B cell (primary cell): ENCODE results near the gene NCEH1. TPM values are rescaled to one million over a fixed set of nuclear protein-coding genes. Genes with fewer than 3 reads are reported as not detected.

ENCODE experiments used
- ATAC-seq: fragments of 200-7000 bp; cut with Tn5 transposase; one replicate; pipeline ENCODE4 v1.10.0; 2021; ENCODE audit warnings: low read depth, mild to moderate bottlenecking, moderate number of reproducible peaks, moderate library complexity
- CTCF ChIA-PET: fragments of 350-600 bp; sonication (Branson Sonifier 250); formaldehyde crosslinking; loops from one replicate; lab custom pipeline; 2021; ENCODE audit warnings: antibody characterized with exemption, inconsistent platforms; lab: Charles Lee
- POLR2A ChIA-PET: fragments of 350-600 bp; sonication (Branson Sonifier 250); formaldehyde crosslinking; loops from one replicate; lab custom pipeline; 2021; ENCODE audit warnings: antibody characterized with exemption; lab: Charles Lee
- DNase-seq: peaks from one replicate; pipeline ENCODE4 v3.0.0; 2013
- H2AFZ ChIP-seq: 2 replicates; pipeline ENCODE4 v1.6.1; 2012; ENCODE audit warnings: mild to moderate bottlenecking, low read depth, low read length; ENCODE audit not compliant: insufficient read depth, poor library complexity, severe bottlenecking
- H3K27ac ChIP-seq, 2 donors: 1 replicate in 1 of 2; 2 replicates in 1 of 2; pipeline ENCODE4 v1.5.1; 2012 to 2013; ENCODE audit warnings: low read length in 2 of 2, mild to moderate bottlenecking in 2 of 2, moderate library complexity in 1 of 2
- H3K27me3 ChIP-seq, 4 experiments: fragments of 200-600 bp in 1 of 4; sonication (generic) in 1 of 4; replicated peaks in 1 of 4; 1 replicate in 2 of 4; 2 replicates in 2 of 4; pipeline versions ENCODE4 v1.6.1 to v1.7.0; 2013 to 2016; ENCODE audit warnings: low read length in 3 of 4, mild to moderate bottlenecking in 2 of 4, mixed read lengths in 1 of 4, moderate library complexity in 1 of 4; ENCODE audit not compliant: insufficient read depth in 4 of 4, control insufficient read depth in 3 of 4; ENCODE audit errors: control extremely low read depth in 1 of 4
- H3K36me3 ChIP-seq, 2 experiments: replicated peaks in 1 of 2; 1 replicate in 1 of 2; 2 replicates in 1 of 2; pipeline versions ENCODE4 v1.6.1 to v1.7.1; 2013; ENCODE audit warnings: low read length in 1 of 2; ENCODE audit not compliant: insufficient read depth in 2 of 2, control insufficient read depth in 1 of 2; ENCODE audit errors: control extremely low read depth in 1 of 2, extremely low read depth in 1 of 2
- H3K4me1 ChIP-seq, 2 donors: fragments of 200-600 bp in 1 of 2; sonication (generic) in 1 of 2; 1 replicate in 1 of 2; 2 replicates in 1 of 2; pipeline versions ENCODE4 v1.5.1 to v1.6.1; 2013 to 2017; ENCODE audit warnings: low read length in 2 of 2; ENCODE audit not compliant: control insufficient read depth in 2 of 2, insufficient read depth in 2 of 2
- H3K4me2 ChIP-seq: replicated peaks from 2 replicates; pipeline ENCODE3; 2012; ENCODE audit warnings: mild to moderate bottlenecking, low read depth, low read length; ENCODE audit not compliant: poor library complexity, severe bottlenecking
- H3K4me3 ChIP-seq, 5 experiments: fragments of 200-600 bp in 1 of 5; sonication (generic) in 1 of 5; 1 replicate in 3 of 5; 2 replicates in 2 of 5; pipeline versions ENCODE4 v1.5.1 to v1.7.0; 2011 to 2016; ENCODE audit warnings: low read length in 4 of 5, mild to moderate bottlenecking in 4 of 5, low read depth in 2 of 5, control low read depth in 1 of 5, moderate library complexity in 1 of 5; ENCODE audit not compliant: insufficient read depth in 1 of 5; ENCODE audit errors: control extremely low read depth in 1 of 5, extremely low read depth in 1 of 5
- H3K79me2 ChIP-seq: fragments of 200-600 bp; sonication (generic); one replicate; pipeline ENCODE4 v1.6.0; 2016; ENCODE audit warnings: low read length; ENCODE audit not compliant: control insufficient read depth, insufficient read depth
- H3K9ac ChIP-seq: fragments of 200-600 bp; sonication (generic); 2 replicates; pipeline ENCODE4 v1.6.1; 2017; ENCODE audit warnings: mild to moderate bottlenecking, low read length, moderate library complexity
- H3K9me3 ChIP-seq, 3 donors: one replicate each; pipeline versions ENCODE4 v1.6.1 to v1.7.1; 2013; ENCODE audit warnings: low read length in 2 of 3; ENCODE audit not compliant: control insufficient read depth in 2 of 3, insufficient read depth in 1 of 3; ENCODE audit errors: control extremely low read depth in 1 of 3
- H4K20me1 ChIP-seq: 2 replicates; pipeline ENCODE4 v1.6.0; 2012; ENCODE audit warnings: mild to moderate bottlenecking, low read length; ENCODE audit not compliant: insufficient read depth, control insufficient read depth, poor library complexity, severe bottlenecking
- H3K27ac Mint-ChIP-seq: one replicate; pipeline ENCODE4 v1.8.0; 2021; ENCODE audit warnings: mixed read lengths
- H3K27me3 Mint-ChIP-seq: one replicate; pipeline ENCODE4 v1.8.0; 2021; ENCODE audit warnings: mixed read lengths
- H3K4me1 Mint-ChIP-seq: one replicate; pipeline ENCODE4 v1.8.0; 2021; ENCODE audit warnings: mixed read lengths
- H3K4me3 Mint-ChIP-seq: one replicate; pipeline ENCODE4 v1.8.0; 2021; ENCODE audit warnings: mixed read lengths
- H3K9me3 Mint-ChIP-seq: one replicate; pipeline ENCODE4 v1.8.0; 2022; ENCODE audit warnings: mixed read lengths; ENCODE audit not compliant: insufficient read depth
- CTCF ChIP-seq: fragments of 200-600 bp; IDR thresholded peaks from one replicate; pipeline ENCODE4 v1.8.0; 2022; ENCODE audit warnings: antibody characterized with exemption, mild to moderate bottlenecking
- EZH2 ChIP-seq: IDR thresholded peaks from 2 replicates; pipeline ENCODE4 v1.6.1; 2012; ENCODE audit warnings: borderline replicate concordance, low read depth, mild to moderate bottlenecking, moderate library complexity, low read length; ENCODE audit not compliant: insufficient read depth, poor library complexity, severe bottlenecking
- WGBS: methylation state at CpG from one replicate; pipeline ENCODE4 v1.1.5; 2013; ENCODE audit warnings: missing lambda C conversion rate; ENCODE audit not compliant: insufficient coverage; 5-methylcytosine and 5-hydroxymethylcytosine counted together
- intact Hi-C: fragments of 100-400 bp; cut with micrococcal nuclease; formaldehyde crosslinking; loops from one replicate; pipeline ENCODE4 v1.10.0; 2022
- polyA plus RNA-seq: library from polyadenylated mRNA; depleted of rRNA; stranded (reverse); fragments of >200 nt; gene quantifications from 2 replicates; pipeline ENCODE4 v1.2.3, GENCODE V29; 2012
- total RNA-seq, 2 donors: library from RNA; stranded (reverse); fragments of 120-200 nt in 1 of 2; gene quantifications; 1 replicate in 1 of 2; 2 replicates in 1 of 2; pipeline versions ENCODE4 v1.2.3 to v1.2.4, GENCODE V29; 2013 to 2022

Gene NCEH1
- total and polyA plus RNA-seq, 2 donors (not counting 1 experiment from before 2014, with no cell fraction given), result 3.4 to 8.6 TPM

GRCh38 chr3:172582712-172583111, 128.2 kb downstream of the NCEH1 start:
- Histone ChIP-seq H3K27me3 (no peaks in the 10 kb centered on the region), H3K9ac (no peak overlapping the region), H4K20me1 (no peaks in the 10 kb centered on the region), H3K79me2 (no peaks in the 10 kb centered on the region), H3K36me3 (no peaks in the 10 kb centered on the region), H3K4me3 (no peak overlapping the region), H3K4me2 (no peak overlapping the region), H3K4me1 (peaks cover 16 to 25% of the 10 kb centered on the region in 2 donors), H3K27ac (no peak overlapping the region), H3K9me3 (no peaks in the 10 kb centered on the region), H2AFZ (no peak overlapping the region)
- Mint-ChIP-seq H3K4me3 (no peak overlapping the region), H3K27me3 (no peaks in the 10 kb centered on the region), H3K27ac (no peak overlapping the region), H3K9me3 (no peaks in the 10 kb centered on the region), H3K4me1 (peaks cover 31% of the 10 kb centered on the region)
- POLR2A ChIA-PET, result no interaction called here
- WGBS, result no CpG with 5 or more reads among the region's 1 CpG
- DNase-seq (no peak), ATAC-seq (no peak)
- CTCF ChIA-PET, result interaction anchor here (1.5 kb wide), 1 partner anchor 18 kb away, joined by 4 read pairs; no protein-coding TSS in a partner anchor
- intact Hi-C loops, result no loop called here
- TF ChIP-seq CTCF (no peak), EZH2 (no peak)

DNA sequence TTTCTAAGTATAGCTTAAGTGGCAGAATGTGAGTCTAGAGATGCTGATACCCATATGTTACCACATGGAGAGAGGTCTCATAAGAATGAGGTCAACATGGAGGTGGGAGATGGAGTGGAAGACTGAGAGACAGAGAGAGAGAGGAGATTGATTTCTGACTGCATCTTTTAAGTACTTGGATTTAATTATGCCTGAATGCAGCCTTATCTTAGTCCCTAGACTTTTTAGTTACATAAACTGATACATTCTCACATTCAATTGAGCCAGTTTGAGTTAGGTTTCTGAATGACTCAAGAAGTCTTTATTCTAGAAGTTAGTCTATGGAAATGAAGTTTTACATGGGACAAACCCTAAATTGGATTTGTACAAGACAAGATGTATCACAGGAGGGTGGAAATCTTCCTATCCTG, 129.1 kb downstream of the NCEH1 start:
- intact Hi-C loops, result no loop called here
- Histone ChIP-seq H4K20me1 (no peaks in the 10 kb centered on the region), H3K36me3 (no peaks in the 10 kb centered on the region), H3K4me3 (no peak overlapping the region), H3K4me1 (peaks cover 16 to 24% of the 10 kb centered on the region in 2 donors), H3K79me2 (no peaks in the 10 kb centered on the region), H3K9ac (no peak overlapping the region), H3K27me3 (no peaks in the 10 kb centered on the region), H2AFZ (peak overlapping the region; percentile 2), H3K27ac (no peak overlapping the region), H3K9me3 (no peaks in the 10 kb centered on the region), H3K4me2 (no peak overlapping the region)
- H3K4me1 Mint-ChIP-seq, result peaks cover 32% of the 10 kb centered on the region
- no peaks in the 10 kb centered on the region for H3K9me3 Mint-ChIP-seq
- no peak overlapping the region for H3K4me3 Mint-ChIP-seq
- no peak overlapping the region for H3K27ac Mint-ChIP-seq
- POLR2A ChIA-PET, result no interaction called here
- H3K27me3 Mint-ChIP-seq, result no peaks in the 10 kb centered on the region
- DNase-seq, result no peak
- TF ChIP-seq CTCF (no peak), EZH2 (no peak)
- CTCF ChIA-PET, result no interaction called here
- no peak for ATAC-seq
